ENCODE measurements around the gene TRMU. TPM values are rescaled to one million over a fixed set of nuclear protein-coding genes. Genes with fewer than 3 reads are reported as not detected.

The TRMU gene
- total and polyA plus RNA-seq, 5 donors, result 31.5 to 48.7 (median 40.2) TPM

GRCh38 chr22:46292173-46292572 lies 43.3 kb upstream of the TRMU start:
- DNase-seq, result no peak
- ATAC-seq, result no peak
- no peaks in the 10 kb centered on the region for H3K27me3 ChIP-seq (ENCODE audit: control insufficient read depth, insufficient read depth)
- WGBS, result 95% methylated on average over 3 of the region's 3 CpGs
- no peaks in the 10 kb centered on the region for H3K9me3 ChIP-seq (ENCODE audit: control insufficient read depth, low read length)
- H3K4me3 ChIP-seq (ENCODE audit: low read length), result no peak overlapping the region
- H3K4me1 ChIP-seq (ENCODE audit: control insufficient read depth, insufficient read depth, low read length), result peaks cover 7% of the 10 kb centered on the region
- no peak overlapping the region for H3K27ac ChIP-seq (ENCODE audit: low read length)
- intact Hi-C loops (cut with DNase I), result loop anchor here in 1 of 4 donors (10.0 kb wide), 1 partner anchor 287 kb away; no protein-coding TSS in a partner anchor

- intact Hi-C loops (cut with DNase I), result loop anchor here in 1 of 4 donors (10.0 kb wide), 1 partner anchor 288 kb away; no protein-coding TSS in a partner anchor
- ATAC-seq (no peak), DNase-seq (no peak)
- Histone ChIP-seq H3K27me3 (ENCODE audit: control insufficient read depth, insufficient read depth) (no peaks in the 10 kb centered on the region), H3K27ac (ENCODE audit: low read length) (no peak overlapping the region), H3K4me1 (ENCODE audit: control insufficient read depth, insufficient read depth, low read length) (peaks cover 8% of the 10 kb centered on the region), H3K4me3 (ENCODE audit: low read length) (no peak overlapping the region), H3K9me3 (ENCODE audit: control insufficient read depth, low read length) (no peaks in the 10 kb centered on the region)
- 86% methylated on average over 14 of the region's 14 CpGs for WGBS
Measured at GRCh38 chr22:46292732-46293131, 42.8 kb upstream of the TRMU start.

- H3K4me3 ChIP-seq (ENCODE audit: low read length), result no peak overlapping the region
- peaks cover 5% of the 10 kb centered on the region for H3K4me1 ChIP-seq (ENCODE audit: control insufficient read depth, insufficient read depth, low read length)
- peak; percentile 49 to 79 (median 79) for DNase-seq
- ATAC-seq, result no peak
- 79% methylated on average over 11 of the region's 11 CpGs for WGBS
- H3K9me3 ChIP-seq (ENCODE audit: control insufficient read depth, low read length), result no peaks in the 10 kb centered on the region
- no peaks in the 10 kb centered on the region for H3K27me3 ChIP-seq (ENCODE audit: control insufficient read depth, insufficient read depth)
- intact Hi-C loops (cut with DNase I), result loop anchor here in 1 of 4 donors (10.0 kb wide), 1 partner anchor 289 kb away; no protein-coding TSS in a partner anchor
- no peak overlapping the region for H3K27ac ChIP-seq (ENCODE audit: low read length)
Measured at GRCh38 chr22:46293577-46294260, 41.8 kb upstream of the TRMU start.

GRCh38 chr22:46294784-46295183 lies 40.7 kb upstream of the TRMU start:
- Histone ChIP-seq H3K27ac (ENCODE audit: low read length) (no peak overlapping the region), H3K9me3 (ENCODE audit: control insufficient read depth, low read length) (no peaks in the 10 kb centered on the region), H3K27me3 (ENCODE audit: control insufficient read depth, insufficient read depth) (no peaks in the 10 kb centered on the region), H3K4me3 (ENCODE audit: low read length) (no peak overlapping the region), H3K4me1 (ENCODE audit: control insufficient read depth, insufficient read depth, low read length) (peaks cover 5% of the 10 kb centered on the region)
- 86% methylated on average over 2 of the region's 2 CpGs for WGBS
- intact Hi-C loops (cut with DNase I), result loop anchor here in 2 of 4 donors (5.0 to 10.0 kb wide), 2 partner anchors 290 to 297 kb away; no protein-coding TSS in a partner anchor
- DNase-seq, result no peak
- ATAC-seq, result no peak

DNA sequence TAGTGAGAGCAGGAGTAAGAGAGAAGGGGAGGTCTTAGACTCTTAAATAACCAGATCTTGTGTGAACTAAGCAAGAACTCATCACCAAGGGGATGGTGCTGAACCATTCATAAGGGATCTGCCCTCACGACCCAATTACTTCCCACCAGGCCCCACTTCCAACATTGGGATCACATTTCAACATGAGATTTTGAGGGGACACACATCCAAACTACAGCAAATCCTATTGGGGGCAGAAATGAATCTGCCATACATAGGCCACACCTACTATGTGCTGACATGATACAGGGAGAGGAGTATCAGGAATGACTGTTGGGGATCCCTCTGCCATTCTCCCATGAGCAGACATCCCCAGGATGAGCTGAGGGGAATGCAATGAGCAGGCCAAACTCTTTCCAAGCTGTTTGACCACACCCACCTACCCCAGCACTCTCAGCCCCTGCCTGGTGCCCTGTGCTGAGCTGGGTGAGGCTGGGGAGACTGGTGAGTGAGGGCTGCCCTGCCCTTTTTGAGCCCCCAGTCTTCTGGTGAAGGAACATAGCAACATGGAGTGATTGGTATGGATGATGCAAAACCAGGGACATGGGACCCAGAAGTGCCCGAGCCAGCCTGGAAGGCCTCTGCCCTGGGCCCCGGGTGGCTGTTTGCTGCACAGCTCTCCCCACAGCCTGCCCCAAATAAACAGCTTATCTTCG lies 40.1 kb upstream of the TRMU start:
- Histone ChIP-seq H3K4me1 (ENCODE audit: control insufficient read depth, insufficient read depth, low read length) (peaks cover 5% of the 10 kb centered on the region), H3K27me3 (ENCODE audit: control insufficient read depth, insufficient read depth) (no peaks in the 10 kb centered on the region), H3K4me3 (ENCODE audit: low read length) (no peak overlapping the region), H3K27ac (ENCODE audit: low read length) (no peak overlapping the region), H3K9me3 (ENCODE audit: control insufficient read depth, low read length) (no peaks in the 10 kb centered on the region)
- intact Hi-C loops (cut with DNase I), result loop anchor here in 2 of 4 donors (5.0 to 10.0 kb wide), 2 partner anchors 291 to 298 kb away; no protein-coding TSS in a partner anchor
- 60% methylated on average over 4 of the region's 4 CpGs for WGBS
- DNase-seq (no peak), ATAC-seq (no peak)

DNA sequence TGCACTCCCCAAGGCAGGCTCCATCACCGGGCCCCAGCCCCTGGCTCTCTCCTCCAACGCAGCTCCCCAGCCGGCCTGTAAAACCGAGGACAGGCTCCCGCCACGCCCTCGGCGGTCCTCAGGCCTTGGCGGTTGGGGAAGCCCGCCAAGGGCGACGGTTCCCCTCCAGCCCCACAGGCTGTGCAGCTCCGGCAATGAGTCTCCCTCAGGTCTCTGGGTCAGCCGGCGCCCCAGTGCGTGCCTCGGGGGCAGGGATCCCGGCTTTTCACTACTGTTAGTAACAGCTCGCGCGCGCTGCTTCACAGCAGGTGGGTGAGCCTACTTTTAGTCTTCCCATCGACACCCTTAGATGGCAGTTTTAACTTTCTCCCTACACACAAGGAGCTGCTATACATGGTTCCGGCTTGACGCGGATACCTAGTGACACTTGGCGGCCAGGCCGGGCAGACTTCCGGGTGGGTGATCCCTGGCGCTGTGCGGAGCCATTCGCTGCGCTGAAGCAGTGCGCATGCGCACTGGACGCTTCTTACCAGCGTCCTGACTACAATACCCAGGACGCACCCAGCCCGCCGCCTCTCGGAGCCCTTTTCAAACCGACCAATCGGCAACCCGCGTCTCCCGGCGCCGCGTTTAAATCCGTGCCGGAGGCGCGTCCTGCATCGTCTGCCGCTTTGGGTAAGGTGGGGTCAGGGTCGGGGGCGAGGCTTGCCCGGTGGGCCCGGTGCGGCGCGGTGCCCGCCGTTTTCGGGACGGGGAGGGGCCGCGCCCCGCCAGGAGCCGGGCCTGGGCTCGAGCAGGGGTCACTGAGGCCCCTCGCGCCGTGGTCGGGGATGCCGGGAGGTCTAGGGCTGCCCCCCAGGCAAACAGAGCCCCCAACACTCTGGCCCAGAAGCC lies 39.0 kb upstream of the TRMU start, which contains the start of gene GTSE1:
Gene GTSE1 (plus strand): TSS at position 614 of the 894 bp plus-strand sequence. CDS start 531 bp downstream, outside the sequence.
- intact Hi-C loops (cut with DNase I), result loop anchor here in 2 of 4 donors (5.0 to 10.0 kb wide), 2 partner anchors 292 to 299 kb away; no protein-coding TSS in a partner anchor
- Histone ChIP-seq H3K4me3 (ENCODE audit: low read length) (peak within 1 kb of the TSS; percentile 41), H3K9me3 (ENCODE audit: control insufficient read depth, low read length) (no peaks in the 10 kb centered on the region), H3K27ac (ENCODE audit: low read length) (peak within 1 kb of the TSS; percentile 91), H3K4me1 (ENCODE audit: control insufficient read depth, insufficient read depth, low read length) (peaks cover 5% of the 10 kb centered on the region), H3K27me3 (ENCODE audit: control insufficient read depth, insufficient read depth) (no peaks in the 10 kb centered on the region)
- peak; percentile 99 to 100 (median 99) for DNase-seq
- under 1% methylated on average over 76 of the region's 76 CpGs for WGBS
- peak; percentile 97 to 98 for ATAC-seq

- ATAC-seq, result peak; percentile 3 to 10
- Histone ChIP-seq H3K9me3 (ENCODE audit: control insufficient read depth, low read length) (no peaks in the 10 kb centered on the region), H3K27me3 (ENCODE audit: control insufficient read depth, insufficient read depth) (no peaks in the 10 kb centered on the region), H3K27ac (ENCODE audit: low read length) (no peak overlapping the region), H3K4me3 (ENCODE audit: low read length) (peak overlapping the region; percentile 41), H3K4me1 (ENCODE audit: control insufficient read depth, insufficient read depth, low read length) (peaks cover 5% of the 10 kb centered on the region)
- intact Hi-C loops (cut with DNase I), result loop anchor here in 2 of 4 donors (5.0 to 10.0 kb wide), 2 partner anchors 292 to 300 kb away; no protein-coding TSS in a partner anchor
- peak in 2 of 3 donors; percentile 45 to 74 for DNase-seq
- WGBS, result 7% methylated on average over 32 of the region's 32 CpGs
Measured at GRCh38 chr22:46297151-46297812, 38.2 kb upstream of the TRMU start.

GRCh38 chr22:46299101-46299500 lies 36.4 kb upstream of the TRMU start:
- intact Hi-C loops (cut with DNase I), result loop anchor here in 2 of 4 donors (5.0 to 10.0 kb wide), 2 partner anchors 294 to 302 kb away; no protein-coding TSS in a partner anchor
- no peak overlapping the region for H3K4me3 ChIP-seq (ENCODE audit: low read length)
- H3K27me3 ChIP-seq (ENCODE audit: control insufficient read depth, insufficient read depth), result no peaks in the 10 kb centered on the region

GRCh38 chr22:46300491-46300890 lies 35.0 kb upstream of the TRMU start:
- no peaks in the 10 kb centered on the region for H3K9me3 ChIP-seq (ENCODE audit: control insufficient read depth, low read length)
- peaks cover 5% of the 10 kb centered on the region for H3K4me1 ChIP-seq (ENCODE audit: control insufficient read depth, insufficient read depth, low read length)
- ATAC-seq, result no peak
- intact Hi-C loops (cut with DNase I), result no loop called here
- DNase-seq, result no peak
- H3K4me3 ChIP-seq (ENCODE audit: low read length), result no peak overlapping the region
- WGBS, result 97% methylated on average over 7 of the region's 7 CpGs
- no peaks in the 10 kb centered on the region for H3K27me3 ChIP-seq (ENCODE audit: control insufficient read depth, insufficient read depth)
- H3K27ac ChIP-seq (ENCODE audit: low read length), result no peak overlapping the region

More at GRCh38 chr22:46299101-46299500, 36.4 kb upstream of the TRMU start:
- H3K9me3 ChIP-seq (ENCODE audit: control insufficient read depth, low read length), result no peaks in the 10 kb centered on the region
- no peak for ATAC-seq
- WGBS, result 68% methylated on average over 13 of the region's 13 CpGs
- no peak for DNase-seq
- H3K27ac ChIP-seq (ENCODE audit: low read length), result no peak overlapping the region
- peaks cover 5% of the 10 kb centered on the region for H3K4me1 ChIP-seq (ENCODE audit: control insufficient read depth, insufficient read depth, low read length)
